IMR-90 (cell line): Measurements from ENCODE around the gene TRAF3. TPM values are rescaled to one million over a fixed set of nuclear protein-coding genes. Genes with fewer than 3 reads are reported as not detected.

Source experiments
- ATAC-seq: fragments of 200-7000 bp; cut with Tn5 transposase; 2 replicates; pipeline ENCODE4 v1.9.1; 2020; ENCODE audit warnings: low read depth, mild to moderate bottlenecking, moderate library complexity
- BruUV-seq: library from RNA; stranded (reverse); fragments of 400-500 nt; replicated peaks from 2 replicates; lab custom pipeline; 2021; lab: Mats Ljungman, UMichigan
- CTCF ChIA-PET: fragments of 300-600 bp; formaldehyde crosslinking; extraction: SDS; loops from one replicate; lab custom pipeline; 2021; ENCODE audit warnings: antibody characterized with exemption; lab: Yijun Ruan, JAX
- POLR2A ChIA-PET: fragments of 300-600 bp; sonication (Branson Sonifier 250); formaldehyde crosslinking; loops from one replicate; lab custom pipeline; 2022; ENCODE audit warnings: antibody characterized with exemption; ENCODE audit not compliant: unreplicated experiment; lab: Charles Lee
- DNase-seq: peaks from one replicate; pipeline ENCODE4 v3.0.0; 2013
- H2AFZ ChIP-seq: replicated peaks from 2 replicates; pipeline ENCODE3; 2013; ENCODE audit warnings: low read length, mild to moderate bottlenecking; ENCODE audit not compliant: poor library complexity
- H2AK5ac ChIP-seq: 2 replicates; pipeline ENCODE4 v1.6.1; 2013; ENCODE audit warnings: low read depth, low read length, inconsistent platforms
- H2AK9ac ChIP-seq: replicated peaks from 2 replicates; pipeline ENCODE3; 2013; ENCODE audit warnings: mild to moderate bottlenecking, low read depth, low read length, moderate library complexity; ENCODE audit not compliant: poor library complexity
- H2BK120ac ChIP-seq: 2 replicates; pipeline ENCODE4 v1.6.1; 2013; ENCODE audit warnings: low read depth, low read length, inconsistent platforms
- H2BK15ac ChIP-seq: 3 replicates; pipeline ENCODE4 v1.6.1; 2013; ENCODE audit warnings: low read depth, low read length, inconsistent platforms
- H2BK20ac ChIP-seq: 2 replicates; pipeline ENCODE4 v1.6.1; 2013; ENCODE audit warnings: low read depth, mild to moderate bottlenecking, inconsistent platforms, low read length, moderate library complexity
- H2BK5ac ChIP-seq: 2 replicates; pipeline ENCODE4 v1.6.1; 2013; ENCODE audit warnings: mild to moderate bottlenecking, low read depth, low read length, inconsistent platforms; ENCODE audit not compliant: poor library complexity, severe bottlenecking
- H3K14ac ChIP-seq: replicated peaks from 2 replicates; pipeline ENCODE4 v1.6.1; 2013; ENCODE audit warnings: low read depth, low read length, inconsistent platforms
- H3K18ac ChIP-seq: 2 replicates; pipeline ENCODE4 v1.6.1; 2013; ENCODE audit warnings: low read depth, low read length, control low read depth
- H3K23ac ChIP-seq: 2 replicates; pipeline ENCODE4 v1.6.1; 2013; ENCODE audit warnings: low read depth, low read length, inconsistent platforms
- H3K27ac ChIP-seq: 2 replicates; pipeline ENCODE4 v1.5.1; 2013; ENCODE audit warnings: mild to moderate bottlenecking, control low read depth, low read length; ENCODE audit not compliant: insufficient read depth
- H3K27me3 ChIP-seq: 2 replicates; pipeline ENCODE4 v1.6.1; 2013; ENCODE audit warnings: low read length; ENCODE audit not compliant: control insufficient read depth, insufficient read depth
- H3K36me3 ChIP-seq: 2 replicates; pipeline ENCODE4 v1.6.1; 2013; ENCODE audit warnings: low read length, mixed read lengths; ENCODE audit not compliant: control insufficient read depth, insufficient read depth
- H3K4ac ChIP-seq: 2 replicates; pipeline ENCODE4 v1.6.1; 2013; ENCODE audit warnings: low read depth, low read length, inconsistent platforms
- H3K4me1 ChIP-seq: 2 replicates; pipeline ENCODE4 v1.6.1; 2013; ENCODE audit warnings: low read length, mixed read lengths; ENCODE audit not compliant: control insufficient read depth, insufficient read depth
- H3K4me2 ChIP-seq: 2 replicates; pipeline ENCODE4 v1.6.1; 2013; ENCODE audit warnings: low read depth, mild to moderate bottlenecking, control low read depth, low read length, moderate library complexity
- H3K4me3 ChIP-seq: 2 replicates; pipeline ENCODE4 v1.5.1; 2013; ENCODE audit warnings: low read depth, mild to moderate bottlenecking, control low read depth, low read length, moderate library complexity; ENCODE audit not compliant: insufficient read depth
- H3K56ac ChIP-seq: 2 replicates; pipeline ENCODE4 v1.6.1; 2013; ENCODE audit warnings: low read length, inconsistent platforms; ENCODE audit not compliant: insufficient read depth; ENCODE audit errors: extremely low read depth
- H3K79me1 ChIP-seq, 2 experiments: 2 replicates each; pipeline ENCODE4 v1.6.1; 2013; ENCODE audit warnings: low read length in 2 of 2, inconsistent platforms in 1 of 2, low read depth in 1 of 2
- H3K9ac ChIP-seq: 2 replicates; pipeline ENCODE4 v1.6.1; 2013; ENCODE audit warnings: low read depth, low read length, control low read depth
- H3K9me1 ChIP-seq: 2 replicates; pipeline ENCODE4 v1.6.1; 2013; ENCODE audit warnings: low read length, inconsistent platforms; ENCODE audit not compliant: insufficient read depth
- H3K9me3 ChIP-seq: 2 replicates; pipeline ENCODE4 v1.6.1; 2013; ENCODE audit warnings: low read length; ENCODE audit not compliant: control insufficient read depth, insufficient read depth
- H4K20me1 ChIP-seq: 2 replicates; pipeline ENCODE4 v1.6.1; 2013; ENCODE audit warnings: low read length, inconsistent platforms; ENCODE audit not compliant: insufficient read depth
- H4K5ac ChIP-seq: 2 replicates; pipeline ENCODE4 v1.6.1; 2013; ENCODE audit warnings: mild to moderate bottlenecking, low read depth, low read length, control low read depth
- H4K8ac ChIP-seq, 2 experiments: 2 replicates each; pipeline ENCODE4 v1.6.1; 2013; ENCODE audit warnings: low read depth in 2 of 2, low read length in 2 of 2, control low read depth in 1 of 2, inconsistent platforms in 1 of 2
- H4K91ac ChIP-seq: 2 replicates; pipeline ENCODE4 v1.6.1; 2013; ENCODE audit warnings: low read depth, low read length, inconsistent platforms; ENCODE audit not compliant: insufficient read depth
- BHLHE40 ChIP-seq: fragments of 150-350 bp; IDR thresholded peaks from 2 replicates; pipeline ENCODE4 v1.6.1; 2016; ENCODE audit warnings: mild to moderate bottlenecking, low read depth, low read length
- CEBPB ChIP-seq: IDR thresholded peaks from 2 replicates; pipeline ENCODE4 v1.6.1; 2012; ENCODE audit warnings: low read depth, low read length, improper control_type of control experiment
- CHD1 ChIP-seq: IDR thresholded peaks from 2 replicates; pipeline ENCODE4 v1.6.1; 2012; ENCODE audit warnings: low read depth, low read length, improper control_type of control experiment
- CTCF ChIP-seq: conservative IDR thresholded peaks from 2 replicates; pipeline ENCODE4 v1.5.1; 2012; ENCODE audit warnings: mild to moderate bottlenecking, low read depth, low read length, improper control_type of control experiment
- ELK1 ChIP-seq: fragments of 150-350 bp; IDR thresholded peaks from 2 replicates; pipeline ENCODE4 v1.6.1; 2016; ENCODE audit warnings: low read depth, mild to moderate bottlenecking, low read length, moderate library complexity, borderline replicate concordance
- FOS ChIP-seq: fragments of 150-350 bp; IDR thresholded peaks from 2 replicates; pipeline ENCODE4 v1.6.1; 2016; ENCODE audit warnings: low read depth, low read length
- MAFK ChIP-seq: IDR thresholded peaks from 2 replicates; pipeline ENCODE4 v1.6.1; 2012; ENCODE audit warnings: low read depth, low read length, improper control_type of control experiment
- MAZ ChIP-seq: IDR thresholded peaks from 2 replicates; pipeline ENCODE4 v1.6.1; 2012; ENCODE audit warnings: low read depth, mild to moderate bottlenecking, low read length, improper control_type of control experiment, moderate library complexity, borderline replicate concordance
- NFE2L2 ChIP-seq: fragments of 150-350 bp; IDR thresholded peaks from 2 replicates; pipeline ENCODE4 v1.6.1; 2016; ENCODE audit warnings: low read depth, mild to moderate bottlenecking, low read length
- POLR2A ChIP-seq: IDR thresholded peaks from 2 replicates; pipeline ENCODE4 v1.6.1; 2012; ENCODE audit warnings: mild to moderate bottlenecking, low read depth, low read length
- RAD21 ChIP-seq: IDR thresholded peaks from 2 replicates; pipeline ENCODE4 v1.6.1; 2012; ENCODE audit warnings: low read length, improper control_type of control experiment
- RCOR1 ChIP-seq: IDR thresholded peaks from 2 replicates; pipeline ENCODE4 v1.6.1; 2012; ENCODE audit warnings: mild to moderate bottlenecking, low read length, improper control_type of control experiment; ENCODE audit not compliant: insufficient replicate concordance
- RFX5 ChIP-seq: IDR thresholded peaks from 2 replicates; pipeline ENCODE4 v1.8.0; 2012; ENCODE audit warnings: low read depth, mild to moderate bottlenecking, low read length, moderate library complexity
- SMC3 ChIP-seq: fragments of 150-350 bp; IDR thresholded peaks from 2 replicates; pipeline ENCODE4 v1.6.1; 2016; ENCODE audit warnings: low read depth, mild to moderate bottlenecking, antibody characterized with exemption, low read length, moderate library complexity
- USF2 ChIP-seq: fragments of 150-350 bp; IDR thresholded peaks from 2 replicates; pipeline ENCODE4 v1.6.1; 2017; ENCODE audit warnings: mild to moderate bottlenecking, antibody characterized with exemption, low read length, low read depth
- WGBS, 2 experiments: methylation state at CpG; one replicate each; pipeline versions ENCODE4 v1.1.5 to v1.1.7; 2013; ENCODE audit warnings: missing lambda C conversion rate in 2 of 2; ENCODE audit not compliant: insufficient read length in 1 of 2; ENCODE audit errors: extremely low coverage in 2 of 2; 5-methylcytosine and 5-hydroxymethylcytosine counted together
- dilution Hi-C: fragments of 300-500 bp; cut with HindIII; formaldehyde crosslinking; loops from one replicate; pipeline ENCODE4 v1.14.3; 2018; ENCODE audit warnings: low sequenced_read_pairs; ENCODE audit not compliant: unreplicated experiment
- in situ Hi-C: fragments of 300-500 bp; cut with MboI; formaldehyde crosslinking; loops from 3 replicates; pipeline ENCODE4 v1.14.3; 2019; ENCODE audit warnings: low sequenced_read_pairs, inconsistent platforms, mixed read lengths
- intact Hi-C: fragments of 100-400 bp; cut with micrococcal nuclease; formaldehyde crosslinking; loops from 2 replicates; pipeline ENCODE4 v1.10.0; 2022
- polyA plus RNA-seq, 3 experiments: library from polyadenylated mRNA; depleted of rRNA; stranded (reverse); fragments of >200 nt; gene quantifications; 2 replicates each; pipeline ENCODE4 v1.2.3, GENCODE V29; 2012; ENCODE audit warnings: low replicate concordance in 1 of 3
- total RNA-seq: library from RNA; depleted of rRNA; stranded (reverse); fragments of >200 nt; gene quantifications from 2 replicates; pipeline ENCODE4 v1.2.3, GENCODE V29; 2012

The TRAF3 gene
- total and polyA plus RNA-seq, 2 of the 4 experiments (the other 2 are of a cell fraction), result 21.2 to 25.3 TPM

- no peak overlapping the region for H3K4ac ChIP-seq
- no peak overlapping the region for H4K91ac ChIP-seq
- no peaks in the 10 kb centered on the region for H3K79me1 ChIP-seq
- no peak overlapping the region for H2BK120ac ChIP-seq
- H3K56ac ChIP-seq, result no peak overlapping the region
- no peak for ATAC-seq
- no peak overlapping the region for H3K23ac ChIP-seq
- no peak overlapping the region for H2BK5ac ChIP-seq
- H3K18ac ChIP-seq, result no peak overlapping the region
- no peak overlapping the region for H3K14ac ChIP-seq
- H4K20me1 ChIP-seq, result no peaks in the 10 kb centered on the region; the same call in 1 of the 2 replicates
- no peak overlapping the region for H3K4me3 ChIP-seq
- H3K9ac ChIP-seq, result no peak overlapping the region
- no peak overlapping the region for H2BK20ac ChIP-seq
- no peak overlapping the region for H4K5ac ChIP-seq
- H2AK9ac ChIP-seq, result no peak overlapping the region
- H3K36me3 ChIP-seq, result no peaks in the 10 kb centered on the region
- no peaks in the 10 kb centered on the region; the same call in 1 of the 2 replicates for H3K9me1 ChIP-seq
- no peak overlapping the region for H2AK5ac ChIP-seq
- dilution Hi-C loops (no loop called here), intact Hi-C loops (no loop called here), in situ Hi-C loops (no loop called here)
- no peaks in the 10 kb centered on the region for H3K27me3 ChIP-seq
- no peak overlapping the region for H4K8ac ChIP-seq
- ChIA-PET POLR2A (no interaction called here), CTCF (interaction anchor here (0.8 kb wide), 1 partner anchor 24 kb away, joined by 3 read pairs; no protein-coding TSS in a partner anchor)
- H3K9me3 ChIP-seq, result no peaks in the 10 kb centered on the region
- DNase-seq, result no peak
- H3K4me1 ChIP-seq, result no peaks in the 10 kb centered on the region
- 77% methylated on average over 12 of the region's 33 CpGs; no CpG with 5 or more reads in 1 of the 2 experiments for WGBS, 2 experiments
- H3K4me2 ChIP-seq, result no peak overlapping the region
- no peak overlapping the region for H3K27ac ChIP-seq
- H2BK15ac ChIP-seq, result no peak overlapping the region
- no peak overlapping the region for H2AFZ ChIP-seq
- no TSS peak for BruUV-seq
- no peak for TF ChIP-seq RCOR1
- TF ChIP-seq CTCF, result no peak
- TF ChIP-seq POLR2A, result no peak
- no peak for TF ChIP-seq RAD21
- TF ChIP-seq FOS, result no peak
- no peak for TF ChIP-seq RFX5
- TF ChIP-seq MAZ, result no peak
- TF ChIP-seq ELK1, result no peak
- no peak for TF ChIP-seq MAFK
- TF ChIP-seq CHD1, result no peak
- TF ChIP-seq USF2, result no peak
- no peak for TF ChIP-seq BHLHE40
- TF ChIP-seq NFE2L2, result no peak
- no peak for TF ChIP-seq SMC3
- TF ChIP-seq CEBPB, result no peak
These were observed 27.6 kb upstream of the TRAF3 start for GRCh38 chr14:102749393-102750305.
